Measurements from ENCODE around the gene RPRD1B.

DNA sequence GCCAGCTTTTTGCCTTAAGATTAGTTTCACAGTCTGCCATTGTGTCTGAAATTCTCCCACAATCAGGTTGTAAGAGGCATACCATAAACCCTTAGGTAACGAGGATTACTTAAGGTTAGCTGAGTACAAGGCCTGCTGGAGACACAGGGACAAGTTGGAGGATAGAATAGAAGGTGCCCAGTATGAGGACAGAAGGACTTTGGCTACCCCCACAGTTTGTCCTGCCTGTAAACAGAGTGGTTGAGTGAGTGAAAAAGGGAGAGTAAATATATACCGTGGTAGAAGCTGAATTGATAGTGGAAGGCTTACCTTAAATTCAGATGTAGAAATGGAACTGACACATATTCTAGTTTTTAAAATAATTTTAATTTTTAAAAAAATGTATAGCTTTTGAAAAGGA is 19.3 kb downstream of the RPRD1B start:
- TF ChIP-seq POLR2AphosphoS5 (IDR thresholded peaks at IDR 0.05; ENCODE audit: low read depth, low read length), result no peak
- TF ChIP-seq POLR2A (IDR thresholded peaks at IDR 0.05; ENCODE audit: low read depth, low read length), result no peak
- TF ChIP-seq TAF1 (IDR thresholded peaks at IDR 0.05; ENCODE audit: low read depth, low read length), result no peak
